AG04449 (cell line): ENCODE results near the gene PLEKHN1.

ENCODE experiments used
- CTCF ChIA-PET: fragments of 350-600 bp; formaldehyde crosslinking; extraction: SDS; loops from one replicate; lab custom pipeline; 2021; ENCODE audit warnings: antibody characterized with exemption; lab: Yijun Ruan, JAX
- POLR2A ChIA-PET: fragments of 400-600, 350-600 bp; formaldehyde crosslinking; extraction: SDS; loops from one replicate; lab custom pipeline; 2020; ENCODE audit warnings: antibody characterized with exemption, inconsistent platforms; lab: Yijun Ruan, JAX
- DNase-seq: peaks from one replicate; pipeline ENCODE4 v3.0.0-alpha.2; 2010; ENCODE audit warnings: low read depth, low spot score
- H3K4me3 ChIP-seq: 2 replicates; pipeline ENCODE4 v1.5.1; 2011; ENCODE audit warnings: low read depth, mild to moderate bottlenecking, control low read depth, low read length
- CTCF ChIP-seq: IDR thresholded peaks from one replicate; pipeline ENCODE4 v1.5.1; 2011; ENCODE audit warnings: mild to moderate bottlenecking, moderate library complexity, low read length, control low read depth, inconsistent platforms; ENCODE audit not compliant: insufficient read depth; ENCODE audit errors: missing control alignments

The PLEKHN1 gene

GRCh38 chr1:1001057-1001783 is 34.9 kb downstream of the PLEKHN1 start:
- H3K4me3 ChIP-seq, result peak overlapping the region; percentile 73
- POLR2A ChIA-PET, result interaction anchor here (0.9 kb wide), 1 partner anchor 12 kb away, joined by 3 read pairs; the partner anchor contains the start of gene ISG15

GRCh38 chr1:1003618-1004419 is 37.5 kb downstream of the PLEKHN1 start:
- ChIA-PET POLR2A (no interaction called here), CTCF (interaction anchor here (0.6 to 9.5 kb wide), 7 partner anchors 9 to 253 kb away, joined by 3 to 111 read pairs (median 5); partner anchors contain the start of genes ISG15 and PERM1)
- no peak for DNase-seq
- no peak overlapping the region for H3K4me3 ChIP-seq
- TF ChIP-seq CTCF, result no peak

More at GRCh38 chr1:1001057-1001783, 34.9 kb downstream of the PLEKHN1 start:
- DNase-seq, result no peak
- CTCF ChIA-PET, result interaction anchor here (0.7 to 9.5 kb wide), 12 partner anchors 8 to 370 kb away, joined by 3 to 111 read pairs (median 8); partner anchors contain the start of genes ISG15 and PERM1
- TF ChIP-seq CTCF, result no peak

- ChIA-PET CTCF (interaction anchor here (0.6 to 9.5 kb wide), 5 partner anchors 12 to 252 kb away, joined by 3 to 111 read pairs (median 7); partner anchors contain the start of genes ISG15 and PERM1), POLR2A (no interaction called here)
- TF ChIP-seq CTCF, result no peak
- no peak overlapping the region for H3K4me3 ChIP-seq
- DNase-seq, result no peak
Measured at GRCh38 chr1:1004420-1004779, 38.1 kb downstream of the PLEKHN1 start.

- no peak for TF ChIP-seq CTCF
- CTCF ChIA-PET, result interaction anchor here (2.0 to 9.5 kb wide), 3 partner anchors 11 to 22 kb away, joined by 7 to 111 read pairs (median 101); partner anchors contain the start of genes ISG15 and PERM1
- no peak overlapping the region for H3K4me3 ChIP-seq
- no peak for DNase-seq
- POLR2A ChIA-PET, result no interaction called here
Measured at GRCh38 chr1:1004780-1005697, 38.8 kb downstream of the PLEKHN1 start.

- no peak for DNase-seq
- no peak overlapping the region for H3K4me3 ChIP-seq
- no peak for TF ChIP-seq CTCF
- ChIA-PET CTCF (interaction anchor here (8.5 to 9.5 kb wide), 2 partner anchors 10 to 23 kb away, joined by 101 to 111 read pairs; partner anchors contain the start of genes ISG15 and PERM1), POLR2A (no interaction called here)
Measured at GRCh38 chr1:1005774-1006304, 39.6 kb downstream of the PLEKHN1 start.
